Liver (tissue), 9 donors: ENCODE measurements around the gene NAT10. TPM values are rescaled to one million over a fixed set of nuclear protein-coding genes. Genes with fewer than 3 reads are reported as not detected.

ENCODE experiments used
- DNase-seq: peaks from one replicate; pipeline ENCODE4 v3.0.0-alpha.2; 2017; ENCODE audit warnings: low spot score
- H3K27ac ChIP-seq, 2 donors: one replicate each; pipeline ENCODE4 v1.7.0; 2013; ENCODE audit warnings: inconsistent platforms in 2 of 2, low read length in 2 of 2, control low read depth in 1 of 2, low read depth in 1 of 2, mild to moderate bottlenecking in 1 of 2
- H3K27me3 ChIP-seq, 4 donors: one replicate each; pipeline versions ENCODE4 v1.6.1 to v1.7.0; 2013; ENCODE audit warnings: low read length in 3 of 4, inconsistent platforms in 1 of 4, mild to moderate bottlenecking in 1 of 4, moderate library complexity in 1 of 4; ENCODE audit not compliant: control insufficient read depth in 4 of 4, insufficient read depth in 4 of 4
- H3K36me3 ChIP-seq, 4 donors: one replicate each; pipeline versions ENCODE4 v1.6.1 to v1.7.0; 2013; ENCODE audit warnings: low read length in 3 of 4, mild to moderate bottlenecking in 3 of 4, low read depth in 1 of 4, moderate library complexity in 1 of 4; ENCODE audit not compliant: control insufficient read depth in 4 of 4, insufficient read depth in 3 of 4
- H3K4me1 ChIP-seq, 4 donors: one replicate each; pipeline versions ENCODE4 v1.6.1 to v1.7.0; 2013; ENCODE audit warnings: low read length in 3 of 4, mild to moderate bottlenecking in 3 of 4, moderate library complexity in 1 of 4; ENCODE audit not compliant: control insufficient read depth in 4 of 4, insufficient read depth in 4 of 4
- H3K4me3 ChIP-seq, 3 donors: one replicate each; pipeline versions ENCODE4 v1.6.1 to v1.7.0; 2013; ENCODE audit warnings: low read length in 3 of 3, control low read depth in 1 of 3, low read depth in 1 of 3, mild to moderate bottlenecking in 1 of 3
- H3K9ac ChIP-seq, 2 donors: one replicate each; pipeline ENCODE4 v1.7.0; 2013; ENCODE audit warnings: low read length in 2 of 2, mild to moderate bottlenecking in 2 of 2, moderate library complexity in 2 of 2, control low read depth in 1 of 2, low read depth in 1 of 2
- H3K9me3 ChIP-seq, 4 donors: one replicate each; pipeline versions ENCODE4 v1.6.1 to v1.7.0; 2013; ENCODE audit warnings: low read length in 3 of 4; ENCODE audit not compliant: control insufficient read depth in 4 of 4
- EGR1 ChIP-seq, 2 donors: IDR thresholded peaks; 2 replicates each; pipeline ENCODE4 v1.6.1; 2016 to 2018; ENCODE audit warnings: antibody characterized with exemption in 2 of 2, low read depth in 2 of 2
- FOXA1 ChIP-seq: IDR thresholded peaks from 2 replicates; pipeline ENCODE4 v1.6.1; 2016; ENCODE audit warnings: antibody characterized with exemption
- FOXA2 ChIP-seq: IDR thresholded peaks from 2 replicates; pipeline ENCODE4 v1.6.1; 2016; ENCODE audit warnings: antibody characterized with exemption
- GABPA ChIP-seq, 2 donors: IDR thresholded peaks in 1 of 2; conservative IDR thresholded peaks in 1 of 2; 2 replicates each; pipeline ENCODE4 v1.6.1; 2016; ENCODE audit warnings: antibody characterized with exemption in 2 of 2, mild to moderate bottlenecking in 1 of 2, moderate library complexity in 1 of 2
- HNF4A ChIP-seq, 2 donors: conservative IDR thresholded peaks; 2 replicates each; pipeline ENCODE4 v1.6.1; 2016; ENCODE audit warnings: antibody characterized with exemption in 2 of 2, mild to moderate bottlenecking in 2 of 2
- HNF4G ChIP-seq: IDR thresholded peaks from 2 replicates; pipeline ENCODE4 v1.6.1; 2016; ENCODE audit warnings: antibody characterized with exemption
- JUND ChIP-seq, 2 donors: IDR thresholded peaks; 2 replicates each; pipeline ENCODE4 v1.6.1; 2016; ENCODE audit warnings: antibody characterized with exemption in 2 of 2
- MAX ChIP-seq: IDR thresholded peaks from 2 replicates; pipeline ENCODE4 v1.6.1; 2016; ENCODE audit warnings: antibody characterized with exemption
- NR2F2 ChIP-seq: IDR thresholded peaks from 2 replicates; pipeline ENCODE4 v1.6.1; 2016; ENCODE audit warnings: antibody characterized with exemption
- RAD21 ChIP-seq, 2 donors: IDR thresholded peaks; 2 replicates each; pipeline ENCODE4 v1.6.1; 2016; ENCODE audit warnings: antibody characterized with exemption in 2 of 2, mild to moderate bottlenecking in 2 of 2
- RXRA ChIP-seq, 2 donors: IDR thresholded peaks; 2 replicates each; pipeline ENCODE4 v1.6.1; 2017 to 2018; ENCODE audit warnings: antibody characterized with exemption in 2 of 2, mild to moderate bottlenecking in 1 of 2
- SP1 ChIP-seq: IDR thresholded peaks from 2 replicates; pipeline ENCODE4 v1.6.1; 2018; ENCODE audit warnings: antibody characterized with exemption, mild to moderate bottlenecking
- TAF1 ChIP-seq: conservative IDR thresholded peaks from 2 replicates; pipeline ENCODE4 v1.6.1; 2016; ENCODE audit warnings: antibody characterized with exemption, mild to moderate bottlenecking
- YY1 ChIP-seq: IDR thresholded peaks from 2 replicates; pipeline ENCODE4 v1.6.1; 2016; ENCODE audit warnings: antibody characterized with exemption, mild to moderate bottlenecking
- ZBTB33 ChIP-seq: IDR thresholded peaks from 2 replicates; pipeline ENCODE4 v1.6.1; 2016; ENCODE audit warnings: antibody characterized with exemption
- WGBS: extraction: QIAGEN DNeasy Blood & Tissue Kit; methylation state at CpG from one replicate; pipeline ENCODE4 v1.1.7; 2013; 5-methylcytosine and 5-hydroxymethylcytosine counted together
- polyA plus RNA-seq, 2 donors: library from polyadenylated mRNA; stranded (reverse) in 1 of 2; unstranded in 1 of 2; fragments of 200-250 nt in 1 of 2; fragments of >200 nt in 1 of 2; fragmentation: Nextera tagmentation in 1 of 2; extraction: Ambion mirVana in 1 of 2; gene quantifications; one replicate each; pipeline versions ENCODE4 v1.2.1 to v1.2.3, GENCODE V29; 2013 to 2015
- total RNA-seq, 2 donors: library from RNA; depleted of rRNA; stranded (reverse); fragments of >200 nt; gene quantifications; one replicate each; pipeline ENCODE4 v1.2.3, GENCODE V29; 2014
- TF ChIP-seq, protein P1 (sequence below): IDR thresholded peaks from 2 replicates; pipeline ENCODE4 v1.6.1; 2016; ENCODE audit warnings: antibody characterized with exemption
- TF ChIP-seq, protein P2 (sequence below): IDR thresholded peaks from 2 replicates; pipeline ENCODE4 v1.6.1; 2016; ENCODE audit warnings: antibody characterized with exemption, mild to moderate bottlenecking
- TF ChIP-seq, protein P3 (sequence below): fragments of 150-350 bp; IDR thresholded peaks from 2 replicates; pipeline ENCODE4 v1.5.1; 2017; ENCODE audit warnings: improper control_type of control experiment, low read depth, low read length; ENCODE audit not compliant: missing input control
- donor health status: healthy.
- donor health status: healthy.
- donor health status: healthy.
- donor health status: healthy.
- donor health status: healthy.

Gene NAT10
- total and polyA plus RNA-seq, 4 donors, result 9.1 to 14.0 (median 13.5) TPM

DNA sequence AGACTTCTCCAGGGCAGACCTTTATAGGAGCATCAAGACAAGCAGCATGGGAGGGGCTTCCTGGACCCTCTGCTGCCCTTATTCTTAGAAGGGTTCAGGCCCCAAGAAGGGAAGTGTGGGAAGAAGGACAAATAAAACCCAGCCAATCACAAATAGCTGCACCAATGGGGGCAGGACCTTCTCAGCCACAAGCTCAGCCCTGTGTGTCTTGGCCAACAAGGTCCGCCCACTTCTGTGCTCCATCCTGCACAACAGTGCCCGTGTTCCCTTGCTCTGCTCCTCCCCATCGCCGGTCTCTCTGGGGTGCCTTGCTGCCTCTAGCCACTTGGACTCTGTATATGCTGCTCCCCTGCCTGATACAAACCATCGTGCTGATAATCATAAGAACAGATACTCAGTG lies 86.1 kb downstream of the NAT10 start:
- H3K27me3 ChIP-seq, result no peaks in the 10 kb centered on the region
- no peak for DNase-seq
- peaks cover 0 to 3% (median 0%) of the 10 kb centered on the region in 4 donors for H3K4me1 ChIP-seq
- H3K4me3 ChIP-seq, result no peak overlapping the region
- TF ChIP-seq TAF1, result no peak
- TF ChIP-seq, protein P1, sequence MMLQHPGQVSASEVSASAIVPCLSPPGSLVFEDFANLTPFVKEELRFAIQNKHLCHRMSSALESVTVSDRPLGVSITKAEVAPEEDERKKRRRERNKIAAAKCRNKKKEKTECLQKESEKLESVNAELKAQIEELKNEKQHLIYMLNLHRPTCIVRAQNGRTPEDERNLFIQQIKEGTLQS, result no peak
- no peak for TF ChIP-seq FOXA2
- TF ChIP-seq RXRA (IDR thresholded peaks at IDR 0.05), result no peak
- TF ChIP-seq, protein P2, sequence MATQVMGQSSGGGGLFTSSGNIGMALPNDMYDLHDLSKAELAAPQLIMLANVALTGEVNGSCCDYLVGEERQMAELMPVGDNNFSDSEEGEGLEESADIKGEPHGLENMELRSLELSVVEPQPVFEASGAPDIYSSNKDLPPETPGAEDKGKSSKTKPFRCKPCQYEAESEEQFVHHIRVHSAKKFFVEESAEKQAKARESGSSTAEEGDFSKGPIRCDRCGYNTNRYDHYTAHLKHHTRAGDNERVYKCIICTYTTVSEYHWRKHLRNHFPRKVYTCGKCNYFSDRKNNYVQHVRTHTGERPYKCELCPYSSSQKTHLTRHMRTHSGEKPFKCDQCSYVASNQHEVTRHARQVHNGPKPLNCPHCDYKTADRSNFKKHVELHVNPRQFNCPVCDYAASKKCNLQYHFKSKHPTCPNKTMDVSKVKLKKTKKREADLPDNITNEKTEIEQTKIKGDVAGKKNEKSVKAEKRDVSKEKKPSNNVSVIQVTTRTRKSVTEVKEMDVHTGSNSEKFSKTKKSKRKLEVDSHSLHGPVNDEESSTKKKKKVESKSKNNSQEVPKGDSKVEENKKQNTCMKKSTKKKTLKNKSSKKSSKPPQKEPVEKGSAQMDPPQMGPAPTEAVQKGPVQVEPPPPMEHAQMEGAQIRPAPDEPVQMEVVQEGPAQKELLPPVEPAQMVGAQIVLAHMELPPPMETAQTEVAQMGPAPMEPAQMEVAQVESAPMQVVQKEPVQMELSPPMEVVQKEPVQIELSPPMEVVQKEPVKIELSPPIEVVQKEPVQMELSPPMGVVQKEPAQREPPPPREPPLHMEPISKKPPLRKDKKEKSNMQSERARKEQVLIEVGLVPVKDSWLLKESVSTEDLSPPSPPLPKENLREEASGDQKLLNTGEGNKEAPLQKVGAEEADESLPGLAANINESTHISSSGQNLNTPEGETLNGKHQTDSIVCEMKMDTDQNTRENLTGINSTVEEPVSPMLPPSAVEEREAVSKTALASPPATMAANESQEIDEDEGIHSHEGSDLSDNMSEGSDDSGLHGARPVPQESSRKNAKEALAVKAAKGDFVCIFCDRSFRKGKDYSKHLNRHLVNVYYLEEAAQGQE, result no peak
- no peak for TF ChIP-seq MAX
- TF ChIP-seq HNF4G, result no peak
- TF ChIP-seq ZBTB33, result no peak
- TF ChIP-seq EGR1 (IDR thresholded peaks at IDR 0.05; ENCODE audit: low read depth in 2 of 2), result no peak
- TF ChIP-seq, protein P3, sequence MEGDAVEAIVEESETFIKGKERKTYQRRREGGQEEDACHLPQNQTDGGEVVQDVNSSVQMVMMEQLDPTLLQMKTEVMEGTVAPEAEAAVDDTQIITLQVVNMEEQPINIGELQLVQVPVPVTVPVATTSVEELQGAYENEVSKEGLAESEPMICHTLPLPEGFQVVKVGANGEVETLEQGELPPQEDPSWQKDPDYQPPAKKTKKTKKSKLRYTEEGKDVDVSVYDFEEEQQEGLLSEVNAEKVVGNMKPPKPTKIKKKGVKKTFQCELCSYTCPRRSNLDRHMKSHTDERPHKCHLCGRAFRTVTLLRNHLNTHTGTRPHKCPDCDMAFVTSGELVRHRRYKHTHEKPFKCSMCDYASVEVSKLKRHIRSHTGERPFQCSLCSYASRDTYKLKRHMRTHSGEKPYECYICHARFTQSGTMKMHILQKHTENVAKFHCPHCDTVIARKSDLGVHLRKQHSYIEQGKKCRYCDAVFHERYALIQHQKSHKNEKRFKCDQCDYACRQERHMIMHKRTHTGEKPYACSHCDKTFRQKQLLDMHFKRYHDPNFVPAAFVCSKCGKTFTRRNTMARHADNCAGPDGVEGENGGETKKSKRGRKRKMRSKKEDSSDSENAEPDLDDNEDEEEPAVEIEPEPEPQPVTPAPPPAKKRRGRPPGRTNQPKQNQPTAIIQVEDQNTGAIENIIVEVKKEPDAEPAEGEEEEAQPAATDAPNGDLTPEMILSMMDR, result no peak
- TF ChIP-seq RAD21 (IDR thresholded peaks at IDR 0.05), result no peak
- TF ChIP-seq HNF4A (conservative IDR thresholded peaks at IDR 0.05), result no peak
- TF ChIP-seq GABPA (IDR thresholded peaks at IDR 0.05 in 1 of 2, conservative IDR thresholded peaks at IDR 0.05 in 1 of 2), result no peak
- TF ChIP-seq NR2F2, result no peak
- TF ChIP-seq SP1, result no peak
- TF ChIP-seq JUND (IDR thresholded peaks at IDR 0.05), result no peak
- TF ChIP-seq YY1, result no peak
- no peak for TF ChIP-seq FOXA1
- no peak overlapping the region for H3K27ac ChIP-seq
- peaks cover 0 to 5% (median 2%) of the 10 kb centered on the region in 4 donors for H3K36me3 ChIP-seq
- no peaks in the 10 kb centered on the region for H3K9me3 ChIP-seq
- 90% methylated on average over 5 of the region's 5 CpGs for WGBS
- H3K9ac ChIP-seq, result no peak overlapping the region
